Measurements from ENCODE around the gene LRRC72. TPM values are rescaled to one million over a fixed set of nuclear protein-coding genes. Genes with fewer than 3 reads are reported as not detected.

LRRC72 gene
- total RNA-seq, 1 donor from 2014 or later, result not detected

DNA sequence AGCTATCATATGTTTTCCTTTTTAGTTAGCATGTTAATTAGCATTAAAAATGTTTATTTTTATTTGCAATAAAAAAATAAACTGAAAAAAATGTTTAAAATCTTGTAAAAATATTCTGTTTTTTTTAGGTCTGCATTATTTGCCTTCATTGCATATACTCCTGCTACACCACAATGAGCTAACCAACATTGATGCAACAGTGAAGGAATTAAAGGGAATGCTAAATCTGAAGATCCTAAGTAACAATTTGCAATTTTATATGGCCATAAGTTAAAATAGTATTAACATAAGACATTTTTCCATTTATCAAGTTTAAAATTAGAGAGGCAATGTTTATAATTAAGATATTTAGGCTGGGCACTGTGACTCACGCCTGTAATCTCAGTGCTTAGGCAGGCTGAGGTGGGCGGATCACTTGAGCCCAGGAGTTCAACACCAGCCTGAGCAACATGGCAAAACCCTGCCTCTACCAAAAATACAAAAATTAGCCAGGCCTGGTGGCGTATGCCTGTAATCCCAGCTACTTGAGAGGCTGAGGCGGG is 32.2 kb downstream of the LRRC72 start:
- no peak for DNase-seq (ENCODE audit: low read depth)
- Histone ChIP-seq H3K27me3 (ENCODE audit: control insufficient read depth, insufficient read depth, low read length) (no peaks in the 10 kb centered on the region), H3K36me3 (ENCODE audit: control insufficient read depth, insufficient read depth, low read length) (no peaks in the 10 kb centered on the region), H3K4me3 (ENCODE audit: low read depth, low read length) (no peak overlapping the region)
- TF ChIP-seq, protein P1, sequence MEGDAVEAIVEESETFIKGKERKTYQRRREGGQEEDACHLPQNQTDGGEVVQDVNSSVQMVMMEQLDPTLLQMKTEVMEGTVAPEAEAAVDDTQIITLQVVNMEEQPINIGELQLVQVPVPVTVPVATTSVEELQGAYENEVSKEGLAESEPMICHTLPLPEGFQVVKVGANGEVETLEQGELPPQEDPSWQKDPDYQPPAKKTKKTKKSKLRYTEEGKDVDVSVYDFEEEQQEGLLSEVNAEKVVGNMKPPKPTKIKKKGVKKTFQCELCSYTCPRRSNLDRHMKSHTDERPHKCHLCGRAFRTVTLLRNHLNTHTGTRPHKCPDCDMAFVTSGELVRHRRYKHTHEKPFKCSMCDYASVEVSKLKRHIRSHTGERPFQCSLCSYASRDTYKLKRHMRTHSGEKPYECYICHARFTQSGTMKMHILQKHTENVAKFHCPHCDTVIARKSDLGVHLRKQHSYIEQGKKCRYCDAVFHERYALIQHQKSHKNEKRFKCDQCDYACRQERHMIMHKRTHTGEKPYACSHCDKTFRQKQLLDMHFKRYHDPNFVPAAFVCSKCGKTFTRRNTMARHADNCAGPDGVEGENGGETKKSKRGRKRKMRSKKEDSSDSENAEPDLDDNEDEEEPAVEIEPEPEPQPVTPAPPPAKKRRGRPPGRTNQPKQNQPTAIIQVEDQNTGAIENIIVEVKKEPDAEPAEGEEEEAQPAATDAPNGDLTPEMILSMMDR (IDR thresholded peaks at IDR 0.05; ENCODE audit: insufficient read depth, low read length, poor library complexity, severe bottlenecking), result no peak

DNA sequence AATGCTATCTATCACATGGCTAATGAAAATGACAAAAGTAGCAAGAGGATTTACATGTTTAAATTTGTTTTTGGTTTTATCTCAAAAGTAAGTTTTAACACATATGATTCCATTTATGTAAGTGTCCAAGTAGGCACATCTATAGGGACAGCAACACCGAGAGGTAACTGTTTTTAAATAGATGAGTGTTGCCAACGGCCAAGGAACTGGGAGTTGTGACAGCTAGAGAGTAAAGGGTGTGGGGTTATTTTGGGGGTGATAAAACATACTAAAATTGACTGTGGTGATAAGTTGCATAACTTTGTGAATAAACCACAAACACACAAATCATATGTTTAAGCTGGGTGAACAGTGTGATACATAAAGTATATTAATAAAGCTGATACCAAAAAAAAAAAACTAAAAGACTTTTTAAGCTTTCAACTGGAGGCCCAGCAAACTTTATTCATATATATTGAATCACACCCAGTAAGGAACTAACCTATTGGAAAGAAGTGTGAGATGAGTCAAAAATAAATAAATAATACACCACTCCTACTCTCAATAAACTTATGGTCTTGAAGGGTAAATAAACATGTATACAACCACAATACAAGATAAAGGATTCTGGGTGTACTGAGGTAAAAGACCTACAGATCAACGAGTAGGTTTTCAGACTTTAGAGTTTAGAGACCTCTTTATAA is 33.0 kb downstream of the LRRC72 start:
- DNase-seq (ENCODE audit: low read depth), result no peak
- Histone ChIP-seq H3K36me3 (ENCODE audit: control insufficient read depth, insufficient read depth, low read length) (no peaks in the 10 kb centered on the region), H3K27me3 (ENCODE audit: control insufficient read depth, insufficient read depth, low read length) (no peaks in the 10 kb centered on the region), H3K4me3 (ENCODE audit: low read depth, low read length) (no peak overlapping the region)
- TF ChIP-seq, protein P1 (IDR thresholded peaks at IDR 0.05; ENCODE audit: insufficient read depth, low read length, poor library complexity, severe bottlenecking), result no peak

DNA sequence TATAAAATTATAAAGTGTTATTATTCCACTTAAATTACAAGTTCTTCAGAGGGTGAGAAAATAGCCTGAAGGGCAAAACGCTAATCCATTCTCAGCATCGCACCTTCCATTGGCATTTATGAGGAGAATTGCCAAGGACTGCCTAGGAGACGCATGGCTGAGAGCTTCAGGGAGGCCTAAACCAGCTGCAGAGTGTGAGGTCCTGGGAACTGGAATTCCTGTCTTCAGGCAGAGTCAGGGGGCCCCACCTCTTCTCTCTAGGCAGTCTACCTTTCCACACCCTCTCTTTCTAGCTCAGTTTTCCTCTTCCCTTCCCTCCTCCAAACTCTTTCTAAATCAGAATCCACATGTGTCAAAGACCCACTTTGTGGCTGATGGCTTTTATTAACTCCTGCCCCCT is 35.3 kb downstream of the LRRC72 start:
- TF ChIP-seq, protein P1 (IDR thresholded peaks at IDR 0.05; ENCODE audit: insufficient read depth, low read length, poor library complexity, severe bottlenecking), result no peak
- H3K27me3 ChIP-seq (ENCODE audit: control insufficient read depth, insufficient read depth, low read length), result no peaks in the 10 kb centered on the region
- no peak overlapping the region for H3K4me3 ChIP-seq (ENCODE audit: low read depth, low read length)
- no peak for DNase-seq (ENCODE audit: low read depth)
- H3K36me3 ChIP-seq (ENCODE audit: control insufficient read depth, insufficient read depth, low read length), result no peaks in the 10 kb centered on the region

DNA sequence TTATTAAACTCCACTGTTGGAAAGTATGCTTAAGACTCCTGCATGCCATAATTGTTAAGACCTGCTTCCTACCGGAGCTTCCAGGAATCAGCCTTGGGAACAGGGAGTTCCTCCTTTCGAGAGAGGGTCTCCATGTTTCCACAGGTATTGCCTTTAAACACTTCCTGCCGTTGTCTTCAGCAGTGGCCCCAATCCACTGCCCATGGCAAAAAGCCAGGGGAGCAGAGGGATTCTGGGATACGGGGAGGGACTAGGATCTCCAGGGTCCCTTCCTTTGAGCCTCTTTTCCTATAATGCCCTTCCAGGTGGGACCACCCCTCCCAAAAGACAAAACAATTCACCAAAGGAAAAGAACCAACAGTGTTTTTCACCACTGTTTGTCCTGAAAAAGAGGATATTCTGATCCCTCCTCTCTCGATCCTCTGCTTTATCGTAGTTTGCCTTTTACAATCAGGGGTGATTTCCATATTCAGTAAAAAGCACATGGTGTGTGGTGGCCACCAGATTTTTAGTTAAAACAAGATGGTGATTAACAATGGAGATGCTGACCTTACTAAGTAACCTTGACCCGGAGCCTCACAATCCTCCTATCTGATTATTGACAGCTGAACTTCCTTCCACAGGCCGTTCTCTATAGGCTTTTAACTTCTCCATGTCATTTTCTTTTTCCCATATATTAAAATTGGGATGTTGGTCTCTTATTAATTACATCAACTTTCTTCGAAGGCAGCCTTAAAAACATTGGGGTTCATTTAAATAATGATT is 36.0 kb downstream of the LRRC72 start:
- H3K4me3 ChIP-seq (ENCODE audit: low read depth, low read length), result no peak overlapping the region
- no peak for DNase-seq (ENCODE audit: low read depth)
- H3K36me3 ChIP-seq (ENCODE audit: control insufficient read depth, insufficient read depth, low read length), result no peaks in the 10 kb centered on the region
- H3K27me3 ChIP-seq (ENCODE audit: control insufficient read depth, insufficient read depth, low read length), result no peaks in the 10 kb centered on the region
- TF ChIP-seq, protein P1 (IDR thresholded peaks at IDR 0.05; ENCODE audit: insufficient read depth, low read length, poor library complexity, severe bottlenecking), result no peak

DNA sequence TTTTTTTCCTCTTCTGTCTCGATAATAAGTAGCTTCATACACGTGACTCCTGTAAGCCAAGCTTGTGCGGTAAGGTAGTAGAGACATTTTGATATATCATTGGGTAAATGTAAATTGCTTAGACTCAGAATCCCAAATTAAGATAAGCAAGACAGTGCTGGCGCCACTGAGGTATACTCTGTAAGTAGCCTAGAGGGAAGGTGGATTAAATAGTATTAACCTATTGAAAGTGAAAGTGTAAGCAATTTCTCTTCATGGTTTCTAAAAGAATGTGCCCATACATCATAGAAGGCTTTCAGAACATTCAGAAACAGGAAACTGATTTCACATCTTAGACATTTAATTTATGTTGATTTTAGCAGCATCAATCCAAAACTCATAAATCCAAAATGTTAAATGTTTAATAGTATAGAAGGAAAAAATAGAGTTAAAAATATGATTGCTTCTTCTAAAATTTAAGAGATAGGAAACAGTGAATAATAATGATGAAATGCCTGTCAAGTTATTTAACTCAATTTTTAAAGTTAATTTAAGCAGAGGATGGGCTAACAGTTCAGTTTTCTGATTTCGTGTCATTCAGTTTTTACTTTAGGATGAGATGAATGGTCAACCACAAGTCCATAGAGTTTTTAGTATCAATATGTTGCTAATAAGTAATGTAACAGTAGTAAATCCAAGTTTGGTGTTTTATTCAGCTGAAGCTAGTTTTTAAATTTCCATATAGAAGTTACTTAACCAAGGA is 36.8 kb downstream of the LRRC72 start:
- Histone ChIP-seq H3K4me3 (ENCODE audit: low read depth, low read length) (no peak overlapping the region), H3K36me3 (ENCODE audit: control insufficient read depth, insufficient read depth, low read length) (no peaks in the 10 kb centered on the region), H3K27me3 (ENCODE audit: control insufficient read depth, insufficient read depth, low read length) (no peaks in the 10 kb centered on the region)
- DNase-seq (ENCODE audit: low read depth), result no peak
- TF ChIP-seq, protein P1 (IDR thresholded peaks at IDR 0.05; ENCODE audit: insufficient read depth, low read length, poor library complexity, severe bottlenecking), result no peak
